Measurements from ENCODE around the gene PPAN.

DNA sequence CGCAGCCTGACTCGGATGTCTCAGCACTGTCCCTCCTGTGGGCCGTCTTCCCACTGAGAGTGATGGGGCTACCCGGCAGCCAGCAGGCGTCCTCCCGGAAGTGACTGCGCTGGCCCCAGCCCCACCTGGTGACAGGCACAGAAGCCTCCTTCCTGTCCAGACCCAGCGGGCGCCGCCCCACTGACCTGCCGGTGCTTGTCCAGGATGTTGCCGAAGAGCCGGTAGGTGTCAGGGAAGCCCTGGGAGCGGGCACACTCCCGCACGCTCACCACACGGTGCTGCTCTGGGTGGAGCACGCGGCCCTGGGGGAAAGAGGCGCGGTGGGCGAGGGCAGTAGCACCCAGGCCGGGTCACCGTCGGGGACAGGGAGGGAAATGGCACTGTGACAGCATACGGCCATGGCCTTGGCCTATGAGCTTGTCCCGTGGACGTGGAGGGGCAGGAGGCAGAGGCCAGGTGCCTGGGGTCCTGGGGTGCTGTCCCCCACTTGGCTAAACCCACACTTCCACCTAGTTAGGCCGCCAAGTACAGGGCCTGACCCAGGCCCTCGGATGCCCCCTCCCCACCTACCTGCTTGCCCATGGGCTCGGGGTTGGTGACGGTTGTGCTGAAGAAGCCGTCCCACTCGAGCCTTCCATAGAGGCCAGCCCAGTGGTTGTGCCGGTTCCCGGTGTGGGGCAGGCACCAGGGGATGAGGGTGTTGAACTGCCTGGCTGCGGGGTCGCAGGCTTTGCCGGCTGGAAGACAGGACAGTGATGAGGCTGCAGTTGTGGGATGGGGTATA is 29.6 kb downstream of the PPAN start:
- TF ChIP-seq, protein P1, sequence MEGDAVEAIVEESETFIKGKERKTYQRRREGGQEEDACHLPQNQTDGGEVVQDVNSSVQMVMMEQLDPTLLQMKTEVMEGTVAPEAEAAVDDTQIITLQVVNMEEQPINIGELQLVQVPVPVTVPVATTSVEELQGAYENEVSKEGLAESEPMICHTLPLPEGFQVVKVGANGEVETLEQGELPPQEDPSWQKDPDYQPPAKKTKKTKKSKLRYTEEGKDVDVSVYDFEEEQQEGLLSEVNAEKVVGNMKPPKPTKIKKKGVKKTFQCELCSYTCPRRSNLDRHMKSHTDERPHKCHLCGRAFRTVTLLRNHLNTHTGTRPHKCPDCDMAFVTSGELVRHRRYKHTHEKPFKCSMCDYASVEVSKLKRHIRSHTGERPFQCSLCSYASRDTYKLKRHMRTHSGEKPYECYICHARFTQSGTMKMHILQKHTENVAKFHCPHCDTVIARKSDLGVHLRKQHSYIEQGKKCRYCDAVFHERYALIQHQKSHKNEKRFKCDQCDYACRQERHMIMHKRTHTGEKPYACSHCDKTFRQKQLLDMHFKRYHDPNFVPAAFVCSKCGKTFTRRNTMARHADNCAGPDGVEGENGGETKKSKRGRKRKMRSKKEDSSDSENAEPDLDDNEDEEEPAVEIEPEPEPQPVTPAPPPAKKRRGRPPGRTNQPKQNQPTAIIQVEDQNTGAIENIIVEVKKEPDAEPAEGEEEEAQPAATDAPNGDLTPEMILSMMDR (IDR thresholded peaks at IDR 0.05 in 2 of 3, conservative IDR thresholded peaks at IDR 0.05 in 1 of 3; ENCODE audit: borderline replicate concordance in 1 of 3, insufficient read depth in 1 of 3, low read depth in 2 of 3, low read length in 2 of 3): no peak
- TF ChIP-seq EGR1 (IDR thresholded peaks at IDR 0.05; ENCODE audit: low read depth): no peak
